ENCODE measurements around the gene C4A.
"Not testable (repeated sequence)": the region's sequence is repeated elsewhere in the genome, so short reads cannot be mapped to it uniquely, and the experiment has no call there.

C4A gene

DNA sequence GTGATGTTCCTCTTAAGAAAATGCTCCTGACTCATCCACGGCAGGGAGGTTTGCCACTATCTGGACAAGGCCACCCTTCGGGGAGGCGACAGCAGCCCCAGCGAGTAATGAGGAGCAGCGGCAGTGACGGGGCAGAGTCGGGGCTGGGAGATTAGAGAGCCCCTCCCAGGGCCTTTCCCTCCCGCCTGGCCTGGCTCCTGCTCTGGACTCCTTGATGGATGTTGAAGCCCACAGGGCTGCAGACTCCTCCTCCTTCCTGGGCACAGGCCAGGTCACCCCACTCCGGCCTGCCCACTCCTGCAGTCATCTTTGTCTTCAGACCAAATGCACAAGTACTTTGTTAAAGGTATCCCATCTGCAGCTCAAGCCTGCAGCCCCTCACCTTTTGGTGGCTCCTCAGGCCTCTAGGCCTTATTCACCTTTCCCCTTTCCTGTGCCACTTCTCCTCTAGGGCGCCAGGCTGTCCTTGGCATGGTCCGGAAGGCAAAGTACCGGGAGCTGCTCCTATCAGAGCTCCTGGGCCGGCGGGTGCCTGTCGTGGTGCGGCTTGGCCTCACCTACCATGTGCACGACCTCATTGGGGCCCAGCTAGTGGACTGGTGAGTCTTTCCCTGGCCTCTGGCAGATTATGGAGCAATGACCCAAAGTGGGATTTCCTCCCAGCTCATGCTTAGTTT lies 31.2 kb downstream of the C4A start:
- intact Hi-C loops (cut with DNase I), result not testable (repeated sequence)
- DNase-seq, result peak in 2 of 10 donors; percentile 7 to 26

GRCh38 chr6:32013738-32014137 lies 31.9 kb downstream of the C4A start:
- DNase-seq; intact Hi-C loops (cut with DNase I): not testable (repeated sequence)

GRCh38 chr6:32014547-32014946 lies 32.7 kb downstream of the C4A start, which contains the start of gene C4B:
Gene C4B (plus strand): TSS chr6:32014795. CDS start chr6:32014846, 51 bp downstream.
- DNase-seq; intact Hi-C loops (cut with DNase I): not testable (repeated sequence)

DNA sequence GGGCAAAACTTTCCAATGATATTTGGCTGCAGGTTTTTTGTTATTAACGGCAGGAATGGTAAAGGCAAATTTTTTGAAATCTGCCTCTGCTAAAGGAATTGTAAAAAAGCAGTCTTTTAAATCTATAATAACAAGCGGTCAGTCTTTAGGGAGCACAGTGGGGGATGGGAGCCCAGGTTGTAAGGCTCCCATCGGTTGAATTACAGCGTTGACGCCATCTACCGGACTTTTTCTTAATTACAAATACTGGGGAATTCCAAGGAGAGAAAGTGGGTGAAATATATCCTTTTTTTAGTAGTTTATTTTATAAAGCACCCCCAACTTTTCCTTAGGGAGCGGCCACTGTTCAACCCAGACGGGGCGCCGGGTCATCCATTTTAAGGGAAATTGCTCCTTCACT lies 40.2 kb downstream of the C4A start:
- DNase-seq; intact Hi-C loops (cut with DNase I): not testable (repeated sequence)

- DNase-seq, result peak in 2 of 10 donors; percentile 18 to 19
- intact Hi-C loops (cut with DNase I), result not testable (repeated sequence)
Observed at GRCh38 chr6:32028631-32029030, 46.8 kb downstream of the C4A start.

DNA sequence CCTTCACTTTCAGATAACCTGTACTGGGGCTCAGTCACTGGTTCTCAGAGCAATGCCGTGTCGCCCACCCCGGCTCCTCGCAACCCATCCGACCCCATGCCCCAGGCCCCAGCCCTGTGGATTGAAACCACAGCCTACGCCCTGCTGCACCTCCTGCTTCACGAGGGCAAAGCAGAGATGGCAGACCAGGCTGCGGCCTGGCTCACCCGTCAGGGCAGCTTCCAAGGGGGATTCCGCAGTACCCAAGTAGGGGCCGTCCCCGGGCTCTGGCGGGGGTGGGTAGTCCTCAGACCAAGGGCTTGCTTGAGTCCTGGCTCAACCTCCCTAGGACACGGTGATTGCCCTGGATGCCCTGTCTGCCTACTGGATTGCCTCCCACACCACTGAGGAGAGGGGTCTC lies 47.7 kb downstream of the C4A start:
- DNase-seq, result peak in 1 of 10 donors; percentile 22
- intact Hi-C loops (cut with DNase I), result not testable (repeated sequence)

- intact Hi-C loops (cut with DNase I); DNase-seq: not testable (repeated sequence)
Observed at GRCh38 chr6:32035283-32036013, 53.6 kb downstream of the C4A start.

GRCh38 chr6:32037136-32037535 lies 55.3 kb downstream of the C4A start:
- intact Hi-C loops (cut with DNase I); DNase-seq: not testable (repeated sequence)

GRCh38 chr6:32037598-32038524 lies 56.0 kb downstream of the C4A start, which contains the start of gene CYP21A2:
Gene CYP21A2 (plus strand): TSS chr6:32038415. CDS start chr6:32038423, 8 bp downstream.
- peak in 2 of 10 donors; percentile 13 to 37 for DNase-seq
- intact Hi-C loops (cut with DNase I), result not testable (repeated sequence)

GRCh38 chr6:32038878-32039277 lies 57.0 kb downstream of the C4A start:
- peak in 2 of 10 donors; percentile 17 to 34 for DNase-seq
- intact Hi-C loops (cut with DNase I), result not testable (repeated sequence)

GRCh38 chr6:32039321-32040274 lies 57.7 kb downstream of the C4A start:
- DNase-seq, result peak in 3 of 10 donors; percentile 19 to 56 (median 47)

DNA sequence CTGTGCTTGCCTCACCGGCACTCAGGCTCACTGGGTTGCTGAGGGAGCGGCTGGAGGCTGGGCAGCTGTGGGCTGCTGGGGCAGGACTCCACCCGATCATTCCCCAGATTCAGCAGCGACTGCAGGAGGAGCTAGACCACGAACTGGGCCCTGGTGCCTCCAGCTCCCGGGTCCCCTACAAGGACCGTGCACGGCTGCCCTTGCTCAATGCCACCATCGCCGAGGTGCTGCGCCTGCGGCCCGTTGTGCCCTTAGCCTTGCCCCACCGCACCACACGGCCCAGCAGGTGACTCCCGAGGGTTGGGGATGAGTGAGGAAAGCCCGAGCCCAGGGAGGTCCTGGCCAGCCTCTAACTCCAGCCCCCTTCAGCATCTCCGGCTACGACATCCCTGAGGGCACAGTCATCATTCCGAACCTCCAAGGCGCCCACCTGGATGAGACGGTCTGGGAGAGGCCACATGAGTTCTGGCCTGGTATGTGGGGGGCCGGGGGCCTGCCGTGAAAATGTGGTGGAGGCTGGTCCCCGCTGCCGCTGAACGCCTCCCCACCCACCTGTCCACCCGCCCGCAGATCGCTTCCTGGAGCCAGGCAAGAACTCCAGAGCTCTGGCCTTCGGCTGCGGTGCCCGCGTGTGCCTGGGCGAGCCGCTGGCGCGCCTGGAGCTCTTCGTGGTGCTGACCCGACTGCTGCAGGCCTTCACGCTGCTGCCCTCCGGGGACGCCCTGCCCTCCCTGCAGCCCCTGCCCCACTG lies 58.6 kb downstream of the C4A start:
- intact Hi-C loops (cut with DNase I), result not testable (repeated sequence)
- peak in 2 of 10 donors; percentile 12 to 55 for DNase-seq

More at GRCh38 chr6:32039321-32040274, 57.7 kb downstream of the C4A start:
- intact Hi-C loops (cut with DNase I), result not testable (repeated sequence)

DNA sequence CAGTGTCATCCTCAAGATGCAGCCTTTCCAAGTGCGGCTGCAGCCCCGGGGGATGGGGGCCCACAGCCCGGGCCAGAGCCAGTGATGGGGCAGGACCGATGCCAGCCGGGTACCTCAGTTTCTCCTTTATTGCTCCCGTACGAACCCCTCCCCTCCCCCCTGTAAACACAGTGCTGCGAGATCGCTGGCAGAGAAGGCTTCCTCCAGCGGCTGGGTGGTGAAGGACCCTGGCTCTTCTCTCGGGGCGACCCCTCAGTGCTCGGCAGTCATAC lies 59.1 kb downstream of the C4A start:
- intact Hi-C loops (cut with DNase I), result not testable (repeated sequence)
- peak in 2 of 10 donors; percentile 11 to 81 for DNase-seq

GRCh38 chr6:32041385-32041784 lies 59.5 kb downstream of the C4A start:
- intact Hi-C loops (cut with DNase I), result not testable (repeated sequence)
- peak in 1 of 10 donors; percentile 11 for DNase-seq

DNA sequence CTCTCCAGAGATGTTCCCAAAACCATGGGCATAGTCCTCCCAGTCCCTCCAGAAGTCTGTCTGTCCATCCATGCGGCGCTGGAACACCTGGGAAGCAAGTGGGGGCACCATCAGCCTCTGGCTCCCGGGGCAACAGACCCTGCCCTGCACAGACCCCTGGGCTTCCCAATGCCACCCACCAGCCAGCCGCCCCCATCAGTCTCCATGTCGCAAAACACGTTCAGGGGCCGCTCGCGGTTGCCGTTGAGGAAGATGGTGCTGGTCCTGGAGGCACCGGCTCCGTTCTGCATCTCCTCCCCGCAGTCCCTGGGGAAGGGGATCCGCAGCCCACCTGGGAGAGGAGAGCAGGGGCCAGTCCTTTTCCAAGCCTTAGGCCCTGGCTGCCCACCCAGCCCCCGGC lies 60.4 kb downstream of the C4A start:
- peak in 2 of 10 donors; percentile 33 to 48 for DNase-seq
- intact Hi-C loops (cut with DNase I), result not testable (repeated sequence)

GRCh38 chr6:32043589-32044380 lies 61.9 kb downstream of the C4A start:
- peak in 3 of 10 donors; percentile 1 to 47 (median 35) for DNase-seq
- intact Hi-C loops (cut with DNase I), result not testable (repeated sequence)

DNA sequence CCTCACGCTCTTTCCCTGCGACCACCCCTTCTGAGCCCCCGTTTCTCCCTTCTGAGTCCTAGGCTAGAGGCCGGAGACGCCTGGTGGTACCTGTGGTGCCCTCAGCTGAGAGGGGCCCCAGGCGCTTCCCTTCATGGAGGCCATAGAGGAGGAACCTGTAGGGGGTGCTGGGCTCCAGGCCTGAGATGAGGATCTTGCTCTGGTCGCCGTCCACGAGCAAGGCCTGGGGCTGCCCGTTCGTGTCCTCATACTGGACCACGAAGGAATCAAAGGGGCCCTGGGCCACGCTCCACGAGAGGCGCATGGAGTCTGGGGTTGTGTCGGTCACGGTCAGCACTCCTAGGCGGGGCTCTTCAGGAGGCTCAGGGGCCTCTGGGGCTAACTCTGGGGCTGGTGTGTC lies 63.1 kb downstream of the C4A start:
- intact Hi-C loops (cut with DNase I), result not testable (repeated sequence)
- DNase-seq, result peak in 2 of 10 donors; percentile 21 to 25
